ENCODE data around the gene TRIO.
"Not testable (repeated sequence)": the region's sequence is repeated elsewhere in the genome, so short reads cannot be mapped to it uniquely, and the experiment has no call there.

TRIO gene

GRCh38 chr5:14380712-14381111, 237.6 kb downstream of the TRIO start:
- no peak for FAIRE-seq
- TF ChIP-seq POLR2A (IDR thresholded peaks at IDR 0.05; ENCODE audit: low read depth, low read length): no peak

GRCh38 chr5:14382640-14383039, 239.5 kb downstream of the TRIO start:
- DNase-seq (ENCODE audit: insufficient read length, low spot score) (no peak), FAIRE-seq (no peak)
- TF ChIP-seq POLR2A (IDR thresholded peaks at IDR 0.05; ENCODE audit: low read depth, low read length): no peak

More at GRCh38 chr5:14380712-14381111, 237.6 kb downstream of the TRIO start:
- no peak for DNase-seq (ENCODE audit: insufficient read length, low spot score)

GRCh38 chr5:14383923-14384322, 240.8 kb downstream of the TRIO start:
- FAIRE-seq (no peak), DNase-seq (ENCODE audit: insufficient read length, low spot score) (no peak)
- no peak for TF ChIP-seq POLR2A (IDR thresholded peaks at IDR 0.05; ENCODE audit: low read depth, low read length)

GRCh38 chr5:14385019-14385418, 241.9 kb downstream of the TRIO start:
- DNase-seq (ENCODE audit: insufficient read length, low spot score) (no peak), FAIRE-seq (no peak)
- TF ChIP-seq POLR2A (IDR thresholded peaks at IDR 0.05; ENCODE audit: low read depth, low read length): no peak

GRCh38 chr5:14386884-14387624, 243.9 kb downstream of the TRIO start:
- FAIRE-seq (no peak), DNase-seq (ENCODE audit: insufficient read length, low spot score) (no peak)
- TF ChIP-seq POLR2A (IDR thresholded peaks at IDR 0.05; ENCODE audit: low read depth, low read length): no peak

- no peak for TF ChIP-seq POLR2A (IDR thresholded peaks at IDR 0.05; ENCODE audit: low read depth, low read length)
- DNase-seq (ENCODE audit: insufficient read length, low spot score) (no peak), FAIRE-seq (no peak)
Observed at GRCh38 chr5:14388741-14389140, 245.6 kb downstream of the TRIO start.

- DNase-seq (ENCODE audit: insufficient read length, low spot score); FAIRE-seq: not testable (repeated sequence)
Observed at GRCh38 chr5:14392552-14392951, 249.4 kb downstream of the TRIO start.

- FAIRE-seq (no peak), DNase-seq (ENCODE audit: insufficient read length, low spot score) (no peak)
- no peak for TF ChIP-seq POLR2A (IDR thresholded peaks at IDR 0.05; ENCODE audit: low read depth, low read length)
Observed at GRCh38 chr5:14394365-14394764, 251.2 kb downstream of the TRIO start.

GRCh38 chr5:14395411-14395810, 252.3 kb downstream of the TRIO start:
- no peak for TF ChIP-seq POLR2A (IDR thresholded peaks at IDR 0.05; ENCODE audit: low read depth, low read length)
- DNase-seq (ENCODE audit: insufficient read length, low spot score): no peak
- no peak for FAIRE-seq

- TF ChIP-seq POLR2A (IDR thresholded peaks at IDR 0.05; ENCODE audit: low read depth, low read length): no peak
- FAIRE-seq (no peak), DNase-seq (ENCODE audit: insufficient read length, low spot score) (no peak)
Observed at GRCh38 chr5:14396066-14396465, 252.9 kb downstream of the TRIO start.

GRCh38 chr5:14396737-14397136, 253.6 kb downstream of the TRIO start:
- no peak for TF ChIP-seq POLR2A (IDR thresholded peaks at IDR 0.05; ENCODE audit: low read depth, low read length)
- FAIRE-seq: no peak
- DNase-seq (ENCODE audit: insufficient read length, low spot score): no peak

GRCh38 chr5:14397717-14398116, 254.6 kb downstream of the TRIO start:
- DNase-seq (ENCODE audit: insufficient read length, low spot score) (no peak), FAIRE-seq (no peak)
- TF ChIP-seq POLR2A (IDR thresholded peaks at IDR 0.05; ENCODE audit: low read depth, low read length): no peak

- FAIRE-seq: no peak
Observed at GRCh38 chr5:14399054-14399692, 256.0 kb downstream of the TRIO start.

GRCh38 chr5:14400085-14400484, 256.9 kb downstream of the TRIO start:
- no peak for TF ChIP-seq POLR2A (IDR thresholded peaks at IDR 0.05; ENCODE audit: low read depth, low read length)
- DNase-seq (ENCODE audit: insufficient read length, low spot score) (no peak), FAIRE-seq (no peak)

More at GRCh38 chr5:14399054-14399692, 256.0 kb downstream of the TRIO start:
- no peak for TF ChIP-seq POLR2A (IDR thresholded peaks at IDR 0.05; ENCODE audit: low read depth, low read length)
- no peak for DNase-seq (ENCODE audit: insufficient read length, low spot score)

GRCh38 chr5:14400611-14401010, 257.5 kb downstream of the TRIO start:
- no peak for DNase-seq (ENCODE audit: insufficient read length, low spot score)
- no peak for TF ChIP-seq POLR2A (IDR thresholded peaks at IDR 0.05; ENCODE audit: low read depth, low read length)
- FAIRE-seq: no peak
